NCI-H128 (cell line): ENCODE results near the gene PDE8B.

Experiments
- DNase-seq: peaks from one replicate; lab custom pipeline; 2025; ENCODE audit not compliant: unreplicated experiment; lab: John Stamatoyannopoulos, UW

The PDE8B gene

GRCh38 chr5:77316871-77317661, 106.6 kb downstream of the PDE8B start:
- DNase-seq, result no peak

- DNase-seq, result no peak
These were observed 107.6 kb downstream of the PDE8B start for GRCh38 chr5:77318060-77318459.

GRCh38 chr5:77319117-77319804, 108.8 kb downstream of the PDE8B start:
- no peak for DNase-seq

GRCh38 chr5:77321793-77322394, 111.4 kb downstream of the PDE8B start:
- DNase-seq, result no peak

- no peak for DNase-seq
These were observed 111.9 kb downstream of the PDE8B start for GRCh38 chr5:77322406-77322805.

- no peak for DNase-seq
These were observed 115.6 kb downstream of the PDE8B start for GRCh38 chr5:77325921-77326541.

GRCh38 chr5:77326986-77327734, 116.7 kb downstream of the PDE8B start:
- no peak for DNase-seq

- DNase-seq, result no peak
These were observed 118.6 kb downstream of the PDE8B start for GRCh38 chr5:77328930-77329647.

GRCh38 chr5:77329664-77330430, 119.4 kb downstream of the PDE8B start:
- no peak for DNase-seq

GRCh38 chr5:77333036-77333435, 122.6 kb downstream of the PDE8B start:
- DNase-seq, result no peak

GRCh38 chr5:77333451-77334123, 123.1 kb downstream of the PDE8B start:
- no peak for DNase-seq

GRCh38 chr5:77337246-77337645, 126.8 kb downstream of the PDE8B start:
- no peak for DNase-seq

- no peak for DNase-seq
These were observed 127.2 kb downstream of the PDE8B start for GRCh38 chr5:77337686-77338085.

- no peak for DNase-seq
These were observed 128.9 kb downstream of the PDE8B start for GRCh38 chr5:77339337-77339890.

GRCh38 chr5:77343165-77343564, 132.7 kb downstream of the PDE8B start:
- DNase-seq, result no peak

GRCh38 chr5:77347435-77348098, 137.1 kb downstream of the PDE8B start:
- no peak for DNase-seq

GRCh38 chr5:77353251-77353650, 142.8 kb downstream of the PDE8B start:
- no peak for DNase-seq

GRCh38 chr5:77354454-77354853, 144.0 kb downstream of the PDE8B start:
- no peak for DNase-seq
